Measurements from ENCODE around the gene PPP1R9A.

PPP1R9A gene

GRCh38 chr7:94912085-94912484 lies 4.7 kb downstream of the PPP1R9A start:
- no peak for DNase-seq

- no peak for DNase-seq
Measured at GRCh38 chr7:94913391-94913790, 6.0 kb downstream of the PPP1R9A start.

DNA sequence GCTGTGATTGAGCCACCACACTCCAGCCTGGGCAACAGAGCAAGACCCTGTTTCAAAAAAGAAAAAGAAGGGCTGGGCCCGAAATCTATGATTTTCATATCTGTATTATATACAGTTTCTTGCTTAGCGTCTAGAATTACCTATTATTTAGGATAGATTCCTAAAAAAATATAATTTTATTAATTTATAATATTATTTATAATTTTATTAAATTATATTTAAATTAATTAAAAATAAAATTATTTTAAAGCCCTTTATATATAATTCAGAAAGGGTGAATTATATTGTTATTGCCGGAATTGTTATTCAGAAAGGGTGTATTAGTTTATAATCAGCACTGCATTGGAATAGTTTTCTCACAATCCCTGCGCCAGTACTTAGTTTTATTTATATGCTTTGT lies 14.5 kb downstream of the PPP1R9A start:
- no peak for DNase-seq

DNA sequence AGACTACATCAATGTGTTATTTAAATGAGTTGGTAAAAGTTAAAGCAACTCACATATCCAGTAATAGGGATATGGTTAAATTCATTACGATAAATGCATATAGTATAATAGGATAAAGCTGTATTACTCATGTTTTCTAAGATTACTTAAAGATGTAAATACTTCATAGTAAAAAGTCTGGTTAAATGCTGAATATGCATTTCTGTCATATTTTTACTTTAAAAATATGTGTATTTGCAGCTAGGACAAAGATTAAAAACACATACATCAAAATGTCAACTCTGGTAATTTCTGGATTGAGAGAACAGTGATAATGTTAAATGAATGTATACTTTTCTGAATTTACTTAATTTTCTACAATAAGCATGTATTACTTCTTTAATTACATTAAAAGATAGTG lies 15.1 kb downstream of the PPP1R9A start:
- no peak for DNase-seq

GRCh38 chr7:94923412-94923811 lies 16.0 kb downstream of the PPP1R9A start:
- no peak for DNase-seq

GRCh38 chr7:94928168-94928707 lies 20.8 kb downstream of the PPP1R9A start:
- no peak for DNase-seq

DNA sequence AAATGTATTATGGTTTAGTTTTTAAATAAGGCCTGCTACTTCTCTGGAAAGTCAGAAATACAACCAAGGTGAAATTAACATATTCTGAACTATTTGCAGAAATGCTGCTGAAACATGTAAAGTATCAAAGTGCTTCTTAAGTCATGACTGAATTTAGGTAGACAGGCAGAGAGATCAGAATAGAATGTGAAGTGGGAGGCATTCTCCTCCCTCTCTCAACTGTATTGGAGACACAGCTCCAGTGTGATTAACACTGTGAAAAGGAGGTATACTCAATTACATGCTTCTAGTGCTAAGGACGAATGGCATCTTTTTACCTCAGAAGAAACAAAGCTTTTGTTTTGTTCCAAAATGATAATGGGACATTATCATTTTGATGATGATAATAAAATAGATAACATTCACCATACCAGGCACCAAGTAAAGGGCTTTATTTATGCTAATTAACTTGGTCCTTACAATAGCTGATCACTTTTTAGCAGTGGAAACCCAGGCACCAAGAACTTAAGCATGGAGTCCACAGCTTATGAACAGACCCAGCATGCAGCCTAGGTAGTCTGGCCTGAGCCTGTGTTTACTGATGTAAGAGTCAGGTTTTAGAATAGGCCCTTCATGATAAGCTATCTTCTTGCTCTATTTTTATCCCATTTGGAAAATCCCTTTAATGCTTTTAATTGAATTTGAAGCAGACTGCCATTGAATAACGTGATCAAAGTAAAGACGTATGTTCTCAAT lies 26.0 kb downstream of the PPP1R9A start:
- no peak for DNase-seq

DNA sequence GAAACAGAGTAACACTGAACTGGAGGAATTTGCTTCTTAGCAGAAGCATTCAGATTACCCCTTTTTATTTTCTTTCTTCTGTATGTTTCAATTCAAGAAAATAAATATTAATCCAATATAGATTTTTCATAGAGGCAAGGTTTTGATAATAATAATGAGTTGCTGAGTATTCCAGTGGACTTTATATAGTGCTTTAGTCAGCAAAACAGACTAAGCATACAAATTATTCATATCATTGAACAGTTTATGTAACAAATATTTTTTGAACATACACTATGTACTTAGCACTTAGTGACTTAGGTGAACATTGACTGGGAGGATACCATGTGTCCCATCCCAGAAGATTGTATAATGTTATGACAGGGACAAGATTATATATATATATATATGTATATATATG lies 32.0 kb downstream of the PPP1R9A start:
- no peak for DNase-seq

DNA sequence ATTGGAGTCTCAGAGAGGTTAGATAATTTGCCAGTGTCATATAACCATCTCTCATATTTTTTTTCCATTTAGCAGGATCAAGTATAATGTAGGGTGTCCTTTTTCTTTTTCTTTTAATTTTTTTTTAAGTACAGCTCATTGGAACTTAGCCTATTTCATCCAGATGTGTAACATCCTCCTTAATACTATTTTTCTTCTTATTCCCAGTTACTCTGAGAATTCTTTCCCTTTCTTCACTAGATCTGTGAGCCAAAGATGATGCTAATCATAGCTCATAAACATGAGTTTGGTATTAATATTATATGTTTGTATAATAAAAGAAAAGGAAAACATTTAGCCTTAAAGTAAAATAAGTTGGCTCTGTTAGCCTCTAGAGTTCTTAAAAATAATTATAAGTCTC lies 32.8 kb downstream of the PPP1R9A start:
- DNase-seq, result no peak

DNA sequence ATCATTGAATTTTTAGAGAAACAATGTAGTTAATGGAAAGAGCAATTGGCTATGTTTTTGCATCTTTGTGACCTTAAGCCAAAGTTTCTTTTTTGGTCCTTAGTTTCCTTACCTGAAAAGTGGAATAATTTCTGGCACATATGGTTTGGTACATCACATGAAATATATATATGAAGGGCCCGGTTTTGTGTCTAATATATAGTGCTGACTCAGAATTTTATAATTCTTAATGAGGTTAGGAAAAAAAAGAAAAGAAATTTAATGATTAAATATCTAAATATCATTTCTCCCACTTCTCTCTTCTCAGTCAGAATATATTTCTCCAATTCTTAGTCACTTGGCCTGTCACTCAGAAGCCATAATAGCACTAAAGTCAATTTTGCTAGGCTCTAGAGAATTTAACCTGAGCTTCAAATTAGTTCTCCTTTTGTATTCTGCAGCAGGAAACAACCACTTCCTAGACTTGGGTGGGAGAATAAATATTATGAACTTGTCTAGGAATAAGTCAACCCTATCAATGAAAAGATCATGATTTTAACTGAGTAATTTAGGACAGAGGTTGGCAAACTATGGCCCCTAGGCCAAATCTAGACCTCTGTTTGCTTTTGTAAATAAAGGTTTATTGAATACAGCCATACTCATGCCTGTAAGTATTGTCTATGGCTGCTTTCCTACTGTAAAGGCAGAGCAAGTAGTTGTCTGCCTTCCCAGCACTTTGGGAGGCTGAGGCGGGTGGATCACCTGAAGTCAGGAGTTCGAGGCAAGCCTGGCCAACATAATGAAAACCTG lies 34.6 kb downstream of the PPP1R9A start:
- DNase-seq, result no peak

- no peak for DNase-seq
Measured at GRCh38 chr7:94943134-94943533, 35.7 kb downstream of the PPP1R9A start.

GRCh38 chr7:94949532-94949931 lies 42.1 kb downstream of the PPP1R9A start:
- DNase-seq, result no peak

GRCh38 chr7:94955807-94956206 lies 48.4 kb downstream of the PPP1R9A start:
- no peak for DNase-seq

DNA sequence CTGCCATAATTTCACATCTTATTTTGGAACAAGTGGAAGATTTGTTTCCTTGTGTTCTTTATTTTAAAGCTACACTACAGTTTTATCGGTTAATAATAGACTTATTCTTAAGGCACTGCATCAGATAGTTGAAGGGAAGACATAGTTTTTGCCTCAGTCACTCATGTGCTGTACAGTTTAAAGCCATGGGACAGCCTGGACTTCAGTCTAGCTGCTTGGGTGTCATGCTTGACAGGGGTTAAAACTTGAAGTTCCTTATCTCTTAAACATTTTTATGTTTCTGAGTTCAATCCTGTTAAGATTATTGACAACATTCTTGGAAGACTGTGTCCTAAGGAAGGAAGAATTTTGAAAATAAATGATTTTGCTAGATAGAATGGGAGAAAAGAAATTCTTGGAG lies 49.7 kb downstream of the PPP1R9A start:
- DNase-seq, result no peak

DNA sequence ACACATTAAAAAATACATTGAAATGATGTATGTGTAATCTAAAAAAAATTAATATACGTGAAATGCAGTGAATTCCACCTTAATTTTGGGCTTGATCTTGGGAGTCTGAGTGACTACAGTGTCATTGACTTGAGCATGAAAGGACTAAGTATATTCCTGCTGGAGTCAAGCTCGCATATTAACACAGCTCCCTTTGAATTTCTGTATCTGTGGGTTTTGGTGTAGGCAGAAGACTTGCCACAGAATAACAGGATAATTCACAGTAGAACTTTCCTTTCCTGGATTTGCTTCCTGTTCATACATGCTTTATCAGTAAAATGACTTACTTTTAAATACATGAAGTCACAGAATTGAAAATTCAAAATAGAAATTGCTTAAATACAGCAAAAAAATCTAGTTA lies 55.3 kb downstream of the PPP1R9A start:
- no peak for DNase-seq

DNA sequence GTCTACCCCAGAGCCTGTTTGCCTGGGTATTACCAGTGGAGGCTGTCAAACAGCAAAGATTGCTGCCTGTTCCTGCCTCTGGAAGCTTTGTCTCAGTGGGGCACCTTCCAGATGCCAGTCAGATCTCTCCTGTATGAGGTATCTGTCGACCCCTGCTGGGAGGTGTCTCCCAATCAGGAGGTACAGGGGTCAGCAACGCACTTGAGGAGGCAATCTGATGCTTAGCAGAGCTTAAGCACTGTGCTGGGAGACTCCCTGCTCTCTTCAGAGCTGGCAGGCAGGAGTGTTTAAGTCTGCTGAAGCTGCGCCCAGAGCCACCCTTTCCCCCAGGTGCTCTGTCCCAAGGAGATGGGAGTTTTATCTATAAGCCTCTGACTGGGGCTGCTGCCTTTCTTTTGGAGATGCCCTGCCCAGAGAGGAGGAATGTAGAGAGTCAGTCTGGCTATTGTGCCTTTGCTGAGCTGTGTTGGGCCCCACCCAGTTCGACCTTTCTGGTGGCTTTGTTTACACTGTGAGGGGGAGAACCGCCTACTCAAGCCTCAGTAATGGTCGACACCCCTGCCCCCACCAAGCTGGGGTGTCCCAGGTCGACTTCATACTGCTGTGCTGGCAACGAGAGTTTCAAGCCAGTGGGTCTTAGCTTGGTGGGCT lies 62.2 kb downstream of the PPP1R9A start:
- DNase-seq, result no peak

DNA sequence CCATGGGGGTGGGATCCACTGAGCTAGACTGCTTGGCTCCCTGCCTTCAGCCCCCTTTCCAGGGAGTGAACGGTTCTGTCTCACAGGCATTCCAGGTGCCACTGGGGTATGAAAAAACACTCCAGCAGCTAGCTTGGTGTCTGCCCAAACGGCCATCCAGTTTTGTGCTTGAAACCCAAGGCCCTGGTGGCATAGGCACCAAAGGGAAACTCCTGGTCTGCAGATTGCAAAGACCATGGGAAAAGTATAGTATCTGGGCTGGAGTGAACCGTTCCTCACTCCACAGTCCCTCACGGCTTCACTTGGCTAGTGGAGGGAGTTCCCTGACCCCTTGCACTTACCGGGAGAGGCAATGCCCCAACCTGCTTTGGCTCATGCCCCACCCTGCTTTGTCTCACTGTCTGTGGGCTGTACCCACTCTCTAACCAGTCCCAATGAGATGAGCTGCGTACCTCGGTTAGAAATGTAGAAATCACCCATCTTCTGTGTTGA lies 62.7 kb downstream of the PPP1R9A start:
- DNase-seq, result no peak

DNA sequence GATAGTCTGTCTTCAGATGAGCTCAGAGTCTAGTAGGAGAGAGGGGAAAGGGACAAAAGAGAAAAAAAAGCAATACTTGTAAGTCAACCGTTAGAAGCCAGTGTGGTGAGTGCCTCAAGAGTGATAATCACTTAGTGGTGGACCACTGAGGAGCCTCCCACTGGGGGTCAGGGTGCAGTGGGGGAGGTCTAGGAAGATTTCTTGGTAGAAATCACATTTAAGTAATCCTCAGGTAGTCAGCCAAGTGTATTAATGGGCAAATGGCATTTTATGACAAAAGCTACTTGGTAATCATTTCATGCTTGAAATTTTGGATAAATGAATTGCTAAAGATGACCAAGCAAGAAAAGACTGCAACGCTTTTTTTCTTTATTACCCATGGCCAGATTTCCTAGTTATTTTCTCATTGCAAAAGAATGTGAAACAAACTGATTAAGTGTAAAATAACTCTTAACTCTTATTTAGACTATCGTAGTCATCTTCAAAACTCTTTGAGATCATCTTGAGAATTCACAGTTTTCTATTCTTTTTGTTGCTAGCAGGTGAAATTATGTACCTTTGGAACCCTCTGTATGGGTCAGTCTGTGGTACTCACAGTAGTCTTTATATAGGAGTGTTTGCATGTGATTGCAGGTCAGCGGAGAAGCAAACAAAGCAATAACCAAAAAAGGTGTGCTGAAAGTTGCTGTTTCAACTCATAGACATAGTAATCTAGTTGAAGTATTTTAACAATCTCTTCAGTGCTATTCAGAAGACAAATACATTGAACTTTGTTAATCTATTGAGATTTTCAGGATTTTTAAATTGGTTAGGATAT lies 63.9 kb downstream of the PPP1R9A start:
- DNase-seq, result no peak

GRCh38 chr7:94972296-94972695 lies 64.9 kb downstream of the PPP1R9A start:
- no peak for DNase-seq

- DNase-seq, result no peak
Measured at GRCh38 chr7:94973844-94974243, 66.5 kb downstream of the PPP1R9A start.

- DNase-seq, result no peak
Measured at GRCh38 chr7:94974423-94974822, 67.0 kb downstream of the PPP1R9A start.

- DNase-seq, result no peak
Measured at GRCh38 chr7:94975336-94975735, 67.9 kb downstream of the PPP1R9A start.
